Upper lobe of left lung (tissue), 6 donors: ENCODE data around the gene UBL7. TPM values are rescaled to one million over a fixed set of nuclear protein-coding genes. Genes with fewer than 3 reads are reported as not detected.

Experiments used
- ATAC-seq, 2 donors: fragments of 200-7000 bp; cut with Tn5 transposase; one replicate each; pipeline ENCODE4 v1.9.1; 2022; ENCODE audit warnings: mild to moderate bottlenecking in 2 of 2, moderate library complexity in 2 of 2; ENCODE audit not compliant: low FRiP score in 2 of 2
- DNase-seq, 2 donors: peaks; one replicate each; pipeline ENCODE4 v3.0.0-alpha.2; 2019 to 2020
- H3K27ac ChIP-seq, 4 donors: fragments of 200-600 bp; sonication (generic); one replicate each; pipeline ENCODE4 v1.5.1; 2016 to 2019
- H3K27me3 ChIP-seq, 4 donors: fragments of 200-600 bp; sonication (generic); one replicate each; pipeline ENCODE4 v1.5.1; 2017 to 2019
- H3K36me3 ChIP-seq, 4 donors: fragments of 200-600 bp; sonication (generic); one replicate each; pipeline ENCODE4 v1.5.1; 2016 to 2019
- H3K4me1 ChIP-seq, 4 donors: fragments of 200-600 bp; sonication (generic); one replicate each; pipeline ENCODE4 v1.5.1; 2018 to 2019
- H3K4me3 ChIP-seq, 4 donors: fragments of 200-600 bp; sonication (generic); one replicate each; pipeline ENCODE4 v1.5.1; 2017 to 2019; ENCODE audit warnings: mild to moderate bottlenecking in 2 of 4, moderate library complexity in 1 of 4
- H3K9me3 ChIP-seq, 4 donors: fragments of 200-600 bp; sonication (generic); one replicate each; pipeline ENCODE4 v1.5.1; 2018 to 2019
- EP300 ChIP-seq, 4 donors: sonication (generic); formaldehyde crosslinking; IDR thresholded peaks; one replicate each; pipeline ENCODE4 v1.5.1; 2017; ENCODE audit warnings: antibody characterized with exemption in 4 of 4, control low read depth in 2 of 4
- POLR2A ChIP-seq, 4 donors: fragments of 450-650 bp; IDR thresholded peaks; one replicate each; pipeline ENCODE4 v1.5.1; 2016 to 2017; ENCODE audit warnings: antibody characterized with exemption in 4 of 4, mild to moderate bottlenecking in 2 of 4
- POLR2AphosphoS5 ChIP-seq, 2 donors: sonication (generic); formaldehyde crosslinking; IDR thresholded peaks; one replicate each; pipeline ENCODE4 v1.5.1; 2017; ENCODE audit warnings: antibody characterized with exemption in 2 of 2
- WGBS, 2 donors: methylation state at CpG; one replicate each; pipeline ENCODE4 v1.1.5; 2017 to 2018; 5-methylcytosine and 5-hydroxymethylcytosine counted together
- total RNA-seq, 6 donors: library from RNA; depleted of rRNA in 4 of 6; stranded (reverse); fragments of >200 nt in 4 of 6; gene quantifications; one replicate each; pipeline versions ENCODE4 v1.1.0 to v1.2.1, GENCODE V29; 2016 to 2021
- TF ChIP-seq, protein P1 (sequence below), 6 experiments: fragments of 450-650 bp in 4 of 6; fragments of 200-600 bp in 2 of 6; sonication (generic) in 2 of 6; IDR thresholded peaks; one replicate each; pipeline ENCODE4 v1.5.1; 2016 to 2019; ENCODE audit warnings: antibody characterized with exemption in 6 of 6
- donor health status: DM: no; HTN: no; CAD: no; lungs with moderate emphysema.
- donor health status: DM: no; HTN: yes; CAD: no; lungs with severe emphysema.

UBL7 gene
- total RNA-seq, 6 donors from 2014 or later, result 22.0 to 53.1 (median 48.6) TPM

DNA sequence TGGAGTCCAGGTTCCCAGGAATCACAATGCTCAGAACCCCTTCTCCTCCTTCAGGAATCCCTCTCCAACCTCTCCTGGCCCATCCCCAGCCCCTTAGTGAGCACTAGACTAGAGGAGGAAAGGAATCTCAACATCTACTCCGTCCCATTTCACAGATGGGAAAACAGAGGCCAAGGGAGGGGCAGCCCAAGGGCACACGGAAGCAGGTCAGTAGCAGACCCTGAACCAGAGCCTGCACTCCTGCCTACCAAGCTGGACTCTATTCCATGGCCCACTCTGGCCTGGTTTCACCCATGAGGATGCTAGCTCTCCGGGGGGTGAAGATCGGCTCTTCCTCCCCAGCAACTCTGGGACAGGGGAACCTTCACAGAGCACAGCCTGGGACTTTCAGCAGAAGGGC is 41.5 kb downstream of the UBL7 start:
- ATAC-seq, result no peak
- peaks cover 0 to 17% (median 0%) of the 10 kb centered on the region in 4 donors for H3K36me3 ChIP-seq
- H3K27ac ChIP-seq, result no peak overlapping the region
- H3K4me3 ChIP-seq, result no peak overlapping the region
- WGBS, 2 donors, result 97 to 100% methylated on average over 2 to 4 of the region's 4 CpGs
- H3K4me1 ChIP-seq, result peaks cover 0 to 9% (median 7%) of the 10 kb centered on the region in 4 donors
- TF ChIP-seq EP300 (IDR thresholded peaks at IDR 0.05), result no peak
- TF ChIP-seq, protein P1, sequence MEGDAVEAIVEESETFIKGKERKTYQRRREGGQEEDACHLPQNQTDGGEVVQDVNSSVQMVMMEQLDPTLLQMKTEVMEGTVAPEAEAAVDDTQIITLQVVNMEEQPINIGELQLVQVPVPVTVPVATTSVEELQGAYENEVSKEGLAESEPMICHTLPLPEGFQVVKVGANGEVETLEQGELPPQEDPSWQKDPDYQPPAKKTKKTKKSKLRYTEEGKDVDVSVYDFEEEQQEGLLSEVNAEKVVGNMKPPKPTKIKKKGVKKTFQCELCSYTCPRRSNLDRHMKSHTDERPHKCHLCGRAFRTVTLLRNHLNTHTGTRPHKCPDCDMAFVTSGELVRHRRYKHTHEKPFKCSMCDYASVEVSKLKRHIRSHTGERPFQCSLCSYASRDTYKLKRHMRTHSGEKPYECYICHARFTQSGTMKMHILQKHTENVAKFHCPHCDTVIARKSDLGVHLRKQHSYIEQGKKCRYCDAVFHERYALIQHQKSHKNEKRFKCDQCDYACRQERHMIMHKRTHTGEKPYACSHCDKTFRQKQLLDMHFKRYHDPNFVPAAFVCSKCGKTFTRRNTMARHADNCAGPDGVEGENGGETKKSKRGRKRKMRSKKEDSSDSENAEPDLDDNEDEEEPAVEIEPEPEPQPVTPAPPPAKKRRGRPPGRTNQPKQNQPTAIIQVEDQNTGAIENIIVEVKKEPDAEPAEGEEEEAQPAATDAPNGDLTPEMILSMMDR (IDR thresholded peaks at IDR 0.05), result no peak
- H3K27me3 ChIP-seq, result no peaks in the 10 kb centered on the region
- H3K9me3 ChIP-seq, result no peaks in the 10 kb centered on the region
- no peak for DNase-seq

DNA sequence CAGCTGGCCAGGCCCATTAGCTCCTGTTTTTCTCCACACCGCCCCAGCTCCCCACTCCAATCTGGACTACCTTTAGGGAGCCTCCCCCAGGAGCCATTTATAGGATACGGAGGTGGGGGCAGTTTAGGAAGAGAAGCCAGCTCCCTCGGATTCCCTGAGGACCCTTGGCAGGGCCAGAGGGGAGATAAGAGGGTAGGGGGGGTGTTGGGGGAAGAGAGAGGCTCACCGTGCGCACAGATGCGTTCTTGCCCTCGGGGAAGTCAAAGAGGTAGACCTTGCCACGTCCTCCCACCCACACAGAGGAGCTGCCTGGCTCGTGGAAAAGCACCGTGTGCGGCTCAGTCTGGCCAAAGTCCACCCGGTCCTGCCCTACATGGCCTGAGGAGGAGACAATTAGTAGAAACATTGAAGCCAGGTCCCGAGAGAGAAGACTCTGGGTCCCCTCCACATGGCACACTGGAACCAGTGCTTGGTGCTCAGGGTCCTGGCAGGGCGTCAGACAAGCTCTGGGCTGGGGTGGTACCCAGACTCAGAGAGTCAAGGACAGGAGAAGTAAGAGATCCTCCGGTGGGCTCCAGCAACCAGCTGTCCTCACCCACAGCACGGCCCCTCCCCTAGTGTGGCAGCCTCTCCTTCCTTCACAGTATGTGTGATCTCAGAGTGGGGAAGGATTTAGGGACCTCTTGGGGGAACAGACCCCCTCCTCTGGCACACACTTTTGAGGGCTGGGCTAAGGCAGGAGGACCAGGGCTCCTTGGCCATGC is 42.2 kb downstream of the UBL7 start:
- WGBS, 2 donors, result 78 to 87% methylated on average over 14 to 16 of the region's 16 CpGs
- no peak overlapping the region for H3K4me3 ChIP-seq
- no peak overlapping the region for H3K27ac ChIP-seq
- DNase-seq (peak in 1 of 2 donors; percentile 29), ATAC-seq (no peak)
- H3K27me3 ChIP-seq, result no peaks in the 10 kb centered on the region
- no peak for TF ChIP-seq POLR2A (IDR thresholded peaks at IDR 0.05)
- no peak for TF ChIP-seq POLR2AphosphoS5 (IDR thresholded peaks at IDR 0.05)
- TF ChIP-seq, protein P1 (IDR thresholded peaks at IDR 0.05), result no peak
- TF ChIP-seq EP300 (IDR thresholded peaks at IDR 0.05), result no peak
- no peaks in the 10 kb centered on the region for H3K9me3 ChIP-seq
- H3K4me1 ChIP-seq, result peaks cover 0 to 9% (median 7%) of the 10 kb centered on the region in 4 donors
- H3K36me3 ChIP-seq, result peaks cover 0 to 18% (median under 1%) of the 10 kb centered on the region in 4 donors

DNA sequence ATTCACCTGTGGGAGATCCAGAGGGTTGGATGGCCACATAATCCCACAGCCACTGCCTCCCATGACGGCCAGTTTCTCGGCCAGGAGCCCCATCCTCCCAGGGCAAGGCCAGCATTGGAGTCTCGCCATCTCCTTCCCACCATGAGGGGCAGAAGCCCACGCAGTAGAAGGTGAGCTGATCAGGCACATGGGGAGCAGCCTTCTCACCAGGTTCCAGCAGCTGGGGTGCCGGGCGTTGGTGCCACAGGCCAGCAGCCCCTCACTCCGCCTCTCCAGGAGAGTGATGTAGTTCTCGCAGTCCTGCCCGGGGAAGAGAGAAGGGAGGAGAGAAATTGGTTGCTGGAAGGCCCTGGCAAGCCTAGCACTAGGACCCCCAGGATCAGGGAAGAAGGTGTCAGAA is 43.3 kb downstream of the UBL7 start:
- Histone ChIP-seq H3K36me3 (peaks cover 0 to 18% (median 1%) of the 10 kb centered on the region in 4 donors), H3K4me1 (peaks cover 0 to 7% (median 4%) of the 10 kb centered on the region in 4 donors), H3K27me3 (no peaks in the 10 kb centered on the region), H3K27ac (no peak overlapping the region), H3K9me3 (no peaks in the 10 kb centered on the region), H3K4me3 (no peak overlapping the region)
- no peak for TF ChIP-seq POLR2A (IDR thresholded peaks at IDR 0.05)
- no peak for TF ChIP-seq EP300 (IDR thresholded peaks at IDR 0.05)
- no peak for TF ChIP-seq POLR2AphosphoS5 (IDR thresholded peaks at IDR 0.05)
- TF ChIP-seq, protein P1 (IDR thresholded peaks at IDR 0.05), result no peak
- 90 to 97% methylated on average over 2 to 9 of the region's 9 CpGs for WGBS, 2 donors
- DNase-seq, result peak in 1 of 2 donors; percentile 39
- no peak for ATAC-seq

DNA sequence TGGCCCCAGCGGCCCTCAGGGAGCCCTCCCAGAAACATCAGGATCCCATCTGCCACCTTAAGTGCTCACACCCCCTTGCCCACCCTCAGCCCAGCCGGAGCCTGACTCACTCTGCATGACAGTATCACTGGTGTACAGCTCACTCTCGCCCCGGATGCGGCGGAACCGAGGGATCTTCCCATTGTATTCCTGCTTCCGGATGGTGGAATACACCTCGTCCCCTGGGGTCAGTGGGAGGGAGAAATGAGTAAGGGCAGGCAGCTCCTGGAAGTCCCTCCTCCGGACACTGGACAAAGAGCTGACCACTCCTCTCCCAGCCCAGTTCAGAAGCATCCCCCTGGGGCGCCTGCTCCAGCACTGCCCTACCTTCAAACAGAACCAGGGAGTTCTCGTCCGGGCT is 43.7 kb downstream of the UBL7 start:
- no peak for DNase-seq
- Histone ChIP-seq H3K36me3 (peaks cover 0 to 18% (median 1%) of the 10 kb centered on the region in 4 donors), H3K4me1 (peaks cover 0 to 7% (median 3%) of the 10 kb centered on the region in 4 donors), H3K27ac (no peak overlapping the region), H3K27me3 (no peaks in the 10 kb centered on the region), H3K4me3 (no peak overlapping the region), H3K9me3 (no peaks in the 10 kb centered on the region)
- 70 to 96% methylated on average over 9 to 13 of the region's 13 CpGs for WGBS, 2 donors
- ATAC-seq, result peak in 1 of 2 donors; percentile 64
- TF ChIP-seq, protein P1 (IDR thresholded peaks at IDR 0.05), result no peak
- no peak for TF ChIP-seq EP300 (IDR thresholded peaks at IDR 0.05)
- no peak for TF ChIP-seq POLR2A (IDR thresholded peaks at IDR 0.05)
- no peak for TF ChIP-seq POLR2AphosphoS5 (IDR thresholded peaks at IDR 0.05)
